Measurements from ENCODE around the gene INPP5A. TPM values are rescaled to one million over a fixed set of nuclear protein-coding genes. Genes with fewer than 3 reads are reported as not detected.

INPP5A gene
- total RNA-seq, 2 donors from 2014 or later = 20.7 to 26.7 TPM

GRCh38 chr10:132559538-132559937 is 22.0 kb downstream of the INPP5A start:
- DNase-seq = no peak
- Mint-ChIP-seq H3K4me1 (no peaks in the 10 kb centered on the region), H3K27me3 (ENCODE audit: insufficient read depth) (no peaks in the 10 kb centered on the region), H3K4me3 (no peak overlapping the region), H3K36me3 (ENCODE audit: low read depth) (no peaks in the 10 kb centered on the region), H3K9me3 (no peaks in the 10 kb centered on the region), H3K27ac (no peak overlapping the region)
- Histone ChIP-seq H3K4me1 (ENCODE audit: control insufficient read depth, insufficient read depth, low read length) (no peaks in the 10 kb centered on the region), H3K36me3 (ENCODE audit: control insufficient read depth, insufficient read depth, low read length) (no peaks in the 10 kb centered on the region), H3K27me3 (ENCODE audit: control insufficient read depth, insufficient read depth, low read length, poor library complexity, severe bottlenecking) (no peaks in the 10 kb centered on the region), H3K9ac (ENCODE audit: extremely low read depth, low read length, poor library complexity, severe bottlenecking) (no peak overlapping the region), H3K4me3 (ENCODE audit: low read length) (no peak overlapping the region), H3K9me3 (ENCODE audit: control insufficient read depth, low read length) (no peaks in the 10 kb centered on the region), H3K27ac (ENCODE audit: low read depth, low read length) (no peak overlapping the region)
- no peak for TF ChIP-seq CTCF (conservative IDR thresholded peaks at IDR 0.05)
- 93 to 94% methylated on average over 11 of the region's 11 CpGs for WGBS, 2 experiments (ENCODE audit: insufficient coverage in 1 of 2, insufficient read length in 1 of 2)

GRCh38 chr10:132560241-132560731 is 22.7 kb downstream of the INPP5A start:
- Mint-ChIP-seq H3K4me3 (no peak overlapping the region), H3K4me1 (no peaks in the 10 kb centered on the region), H3K9me3 (no peaks in the 10 kb centered on the region), H3K36me3 (ENCODE audit: low read depth) (no peaks in the 10 kb centered on the region), H3K27ac (no peak overlapping the region), H3K27me3 (ENCODE audit: insufficient read depth) (no peaks in the 10 kb centered on the region)
- TF ChIP-seq CTCF (conservative IDR thresholded peaks at IDR 0.05) = no peak
- H3K27ac ChIP-seq (ENCODE audit: low read depth, low read length) = no peak overlapping the region
- no peak for DNase-seq
- no peaks in the 10 kb centered on the region for H3K27me3 ChIP-seq (ENCODE audit: control insufficient read depth, insufficient read depth, low read length, poor library complexity, severe bottlenecking)
- WGBS, 2 experiments (ENCODE audit: insufficient coverage in 1 of 2, insufficient read length in 1 of 2) = 93 to 96% methylated on average over 10 of the region's 10 CpGs
- no peak overlapping the region for H3K9ac ChIP-seq (ENCODE audit: extremely low read depth, low read length, poor library complexity, severe bottlenecking)
- no peaks in the 10 kb centered on the region for H3K9me3 ChIP-seq (ENCODE audit: control insufficient read depth, low read length)
- no peaks in the 10 kb centered on the region for H3K36me3 ChIP-seq (ENCODE audit: control insufficient read depth, insufficient read depth, low read length)
- no peak overlapping the region for H3K4me3 ChIP-seq (ENCODE audit: low read length)
- no peaks in the 10 kb centered on the region for H3K4me1 ChIP-seq (ENCODE audit: control insufficient read depth, insufficient read depth, low read length)

GRCh38 chr10:132562177-132562915 is 24.8 kb downstream of the INPP5A start:
- H3K9me3 ChIP-seq (ENCODE audit: control insufficient read depth, low read length) = no peaks in the 10 kb centered on the region
- TF ChIP-seq CTCF (conservative IDR thresholded peaks at IDR 0.05) = no peak
- H3K9me3 Mint-ChIP-seq = no peaks in the 10 kb centered on the region
- H3K36me3 ChIP-seq (ENCODE audit: control insufficient read depth, insufficient read depth, low read length) = no peaks in the 10 kb centered on the region
- 95% methylated on average over 22 to 29 of the region's 29 CpGs for WGBS, 2 experiments (ENCODE audit: insufficient coverage in 1 of 2, insufficient read length in 1 of 2)
- H3K4me1 ChIP-seq (ENCODE audit: control insufficient read depth, insufficient read depth, low read length) = no peaks in the 10 kb centered on the region
- no peaks in the 10 kb centered on the region for H3K36me3 Mint-ChIP-seq (ENCODE audit: low read depth)
- H3K27ac Mint-ChIP-seq = no peak overlapping the region
- no peak overlapping the region for H3K4me3 Mint-ChIP-seq
- H3K27me3 ChIP-seq (ENCODE audit: control insufficient read depth, insufficient read depth, low read length, poor library complexity, severe bottlenecking) = no peaks in the 10 kb centered on the region
- H3K4me1 Mint-ChIP-seq = no peaks in the 10 kb centered on the region
- no peak overlapping the region for H3K9ac ChIP-seq (ENCODE audit: extremely low read depth, low read length, poor library complexity, severe bottlenecking)
- no peak overlapping the region for H3K27ac ChIP-seq (ENCODE audit: low read depth, low read length)
- H3K4me3 ChIP-seq (ENCODE audit: low read length) = no peak overlapping the region
- H3K27me3 Mint-ChIP-seq (ENCODE audit: insufficient read depth) = no peaks in the 10 kb centered on the region
- no peak for DNase-seq
